ENCODE measurements around the gene KXD1.

KXD1 gene

GRCh38 chr19:18593367-18594095, 35.9 kb downstream of the KXD1 start:
- DNase-seq: no peak
- Mint-ChIP-seq H3K4me3 (peak overlapping the region; percentile 74), H3K36me3 (ENCODE audit: low read depth) (no peaks in the 10 kb centered on the region), H3K4me1 (peaks cover 60% of the 10 kb centered on the region), H3K27ac (no peak overlapping the region), H3K27me3 (ENCODE audit: low read depth, poor library complexity) (peaks cover 7% of the 10 kb centered on the region), H3K9me3 (no peaks in the 10 kb centered on the region)
- TF ChIP-seq CTCF (IDR thresholded peaks at IDR 0.05): no peak

- Mint-ChIP-seq H3K9me3 (no peaks in the 10 kb centered on the region), H3K4me3 (peak overlapping the region; percentile 75), H3K27ac (no peak overlapping the region), H3K27me3 (ENCODE audit: low read depth, poor library complexity) (peaks cover 7% of the 10 kb centered on the region), H3K4me1 (peaks cover 60% of the 10 kb centered on the region), H3K36me3 (ENCODE audit: low read depth) (no peaks in the 10 kb centered on the region)
- peak; percentile 60 for TF ChIP-seq CTCF (IDR thresholded peaks at IDR 0.05)
- peak; percentile 90 for DNase-seq
These were observed 36.6 kb downstream of the KXD1 start for GRCh38 chr19:18594096-18594823.

- peaks cover 7% of the 10 kb centered on the region for H3K27me3 Mint-ChIP-seq (ENCODE audit: low read depth, poor library complexity)
- H3K27ac Mint-ChIP-seq: no peak overlapping the region
- peaks cover 55% of the 10 kb centered on the region for H3K4me1 Mint-ChIP-seq
- H3K9me3 Mint-ChIP-seq: no peaks in the 10 kb centered on the region
- H3K4me3 Mint-ChIP-seq: peak overlapping the region; percentile 75
- DNase-seq: peak; percentile 57
- no peak for TF ChIP-seq CTCF (IDR thresholded peaks at IDR 0.05)
- H3K36me3 Mint-ChIP-seq (ENCODE audit: low read depth): no peaks in the 10 kb centered on the region
These were observed 37.2 kb downstream of the KXD1 start for GRCh38 chr19:18594824-18595373.

GRCh38 chr19:18595475-18595874, 37.8 kb downstream of the KXD1 start:
- H3K36me3 Mint-ChIP-seq (ENCODE audit: low read depth): no peaks in the 10 kb centered on the region
- TF ChIP-seq CTCF (IDR thresholded peaks at IDR 0.05): no peak
- peaks cover 12% of the 10 kb centered on the region for H3K27me3 Mint-ChIP-seq (ENCODE audit: low read depth, poor library complexity)
- H3K4me3 Mint-ChIP-seq: peak overlapping the region; percentile 49
- H3K27ac Mint-ChIP-seq: no peak overlapping the region
- DNase-seq: no peak
- H3K4me1 Mint-ChIP-seq: peaks cover 50% of the 10 kb centered on the region
- H3K9me3 Mint-ChIP-seq: no peaks in the 10 kb centered on the region

GRCh38 chr19:18596752-18597157, 39.1 kb downstream of the KXD1 start:
- peaks cover 41% of the 10 kb centered on the region for H3K4me1 Mint-ChIP-seq
- no peak for TF ChIP-seq CTCF (IDR thresholded peaks at IDR 0.05)
- H3K36me3 Mint-ChIP-seq (ENCODE audit: low read depth): no peaks in the 10 kb centered on the region
- H3K4me3 Mint-ChIP-seq: no peak overlapping the region
- H3K27ac Mint-ChIP-seq: no peak overlapping the region
- DNase-seq: peak; percentile 78
- H3K27me3 Mint-ChIP-seq (ENCODE audit: low read depth, poor library complexity): peaks cover 25% of the 10 kb centered on the region
- H3K9me3 Mint-ChIP-seq: no peaks in the 10 kb centered on the region
